ENCODE data around the gene ZNF48. TPM values are rescaled to one million over a fixed set of nuclear protein-coding genes. Genes with fewer than 3 reads are reported as not detected.

The ZNF48 gene
- total RNA-seq, 1 donor from 2014 or later = 11.8 TPM

DNA sequence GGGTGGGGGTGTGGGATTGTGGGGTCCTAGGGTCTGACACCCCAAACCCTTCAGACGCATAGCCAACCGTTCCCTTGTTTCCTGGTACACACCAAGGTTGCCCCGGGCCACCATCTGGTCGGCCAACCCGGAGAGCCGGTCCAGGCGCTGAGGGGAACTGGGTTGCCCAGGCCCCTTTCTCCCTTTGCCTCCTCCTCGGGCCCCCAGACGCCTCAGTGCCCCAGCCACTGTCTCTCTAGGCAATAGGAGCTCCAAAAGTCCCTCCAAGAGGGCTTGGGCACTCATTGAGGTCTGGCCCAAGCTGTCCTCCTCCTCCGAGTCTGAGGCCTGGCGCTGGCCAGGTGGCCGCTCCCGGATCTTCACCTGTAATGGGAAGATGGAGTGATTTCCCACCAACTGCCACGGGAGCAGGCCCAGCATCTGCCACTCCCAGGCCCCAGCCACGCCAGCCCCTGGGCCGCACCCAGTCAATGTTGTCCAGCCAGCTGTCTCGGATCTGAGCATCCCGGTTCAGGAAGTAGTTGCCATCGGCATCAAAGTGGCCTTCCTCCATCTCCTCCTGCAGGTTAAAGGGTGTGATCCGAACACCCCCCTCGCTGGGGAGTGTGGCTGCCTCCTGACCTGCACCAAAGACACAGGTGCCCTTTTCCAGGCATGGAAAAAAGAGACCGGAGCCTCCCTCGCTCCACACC lies 41.6 kb upstream of the ZNF48 start:
- peak; percentile 80 for DNase-seq (ENCODE audit: low spot score)
- peak overlapping the region; percentile 99 for H3K27ac Mint-ChIP-seq (ENCODE audit: unreplicated experiment)
- peaks cover 50% of the 10 kb centered on the region for H3K4me1 Mint-ChIP-seq (ENCODE audit: low read depth)
- TF ChIP-seq, protein P1, sequence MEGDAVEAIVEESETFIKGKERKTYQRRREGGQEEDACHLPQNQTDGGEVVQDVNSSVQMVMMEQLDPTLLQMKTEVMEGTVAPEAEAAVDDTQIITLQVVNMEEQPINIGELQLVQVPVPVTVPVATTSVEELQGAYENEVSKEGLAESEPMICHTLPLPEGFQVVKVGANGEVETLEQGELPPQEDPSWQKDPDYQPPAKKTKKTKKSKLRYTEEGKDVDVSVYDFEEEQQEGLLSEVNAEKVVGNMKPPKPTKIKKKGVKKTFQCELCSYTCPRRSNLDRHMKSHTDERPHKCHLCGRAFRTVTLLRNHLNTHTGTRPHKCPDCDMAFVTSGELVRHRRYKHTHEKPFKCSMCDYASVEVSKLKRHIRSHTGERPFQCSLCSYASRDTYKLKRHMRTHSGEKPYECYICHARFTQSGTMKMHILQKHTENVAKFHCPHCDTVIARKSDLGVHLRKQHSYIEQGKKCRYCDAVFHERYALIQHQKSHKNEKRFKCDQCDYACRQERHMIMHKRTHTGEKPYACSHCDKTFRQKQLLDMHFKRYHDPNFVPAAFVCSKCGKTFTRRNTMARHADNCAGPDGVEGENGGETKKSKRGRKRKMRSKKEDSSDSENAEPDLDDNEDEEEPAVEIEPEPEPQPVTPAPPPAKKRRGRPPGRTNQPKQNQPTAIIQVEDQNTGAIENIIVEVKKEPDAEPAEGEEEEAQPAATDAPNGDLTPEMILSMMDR (IDR thresholded peaks at IDR 0.05) = no peak
- H3K4me3 Mint-ChIP-seq (ENCODE audit: unreplicated experiment) = peak overlapping the region; percentile 91
- H3K9me3 Mint-ChIP-seq (ENCODE audit: low read depth) = no peaks in the 10 kb centered on the region
- H3K36me3 Mint-ChIP-seq (ENCODE audit: low read depth) = peaks cover 21% of the 10 kb centered on the region
- no peaks in the 10 kb centered on the region for H3K27me3 Mint-ChIP-seq (ENCODE audit: low read depth)

DNA sequence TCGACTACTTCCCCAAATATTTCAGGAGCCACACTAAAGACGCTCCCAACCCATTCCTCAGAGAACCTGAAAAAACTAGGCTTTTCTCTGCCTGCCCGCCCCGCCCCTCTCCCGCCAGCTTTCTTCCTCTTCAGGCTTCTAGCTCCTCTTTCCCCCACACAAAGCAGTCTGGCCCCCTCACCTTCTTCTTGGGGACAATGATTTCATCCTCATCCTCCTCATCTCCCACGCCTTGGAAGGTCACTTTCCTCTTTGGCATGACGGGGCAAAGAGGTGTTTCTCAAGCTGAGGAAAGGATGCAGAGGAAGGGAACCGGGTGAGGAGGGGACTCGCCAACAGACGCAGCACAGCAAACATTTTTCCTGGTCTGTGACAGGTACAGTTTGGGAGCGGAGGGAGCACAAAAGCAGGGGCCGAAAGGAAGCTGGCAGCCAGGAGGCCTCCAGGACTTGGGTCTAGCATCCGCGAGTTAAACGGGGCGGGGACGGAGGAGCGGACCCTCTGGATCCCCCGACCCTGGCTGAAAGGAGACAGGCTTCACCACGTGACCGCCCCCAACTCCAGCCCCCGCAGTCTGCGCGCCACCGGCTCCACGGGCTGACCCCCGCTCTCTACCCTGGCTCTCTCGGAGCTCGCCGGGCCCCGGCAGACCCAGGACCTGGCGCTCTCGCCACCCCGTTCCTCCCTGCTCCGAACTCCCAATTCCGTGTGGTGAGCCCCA lies 40.6 kb upstream of the ZNF48 start:
- peak; percentile 29 for DNase-seq (ENCODE audit: low spot score)
- Mint-ChIP-seq H3K27ac (ENCODE audit: unreplicated experiment) (peak overlapping the region; percentile 99), H3K9me3 (ENCODE audit: low read depth) (no peaks in the 10 kb centered on the region), H3K36me3 (ENCODE audit: low read depth) (peaks cover 23% of the 10 kb centered on the region), H3K4me3 (ENCODE audit: unreplicated experiment) (peak overlapping the region; percentile 91), H3K4me1 (ENCODE audit: low read depth) (peaks cover 50% of the 10 kb centered on the region), H3K27me3 (ENCODE audit: low read depth) (no peaks in the 10 kb centered on the region)
- TF ChIP-seq, protein P1 (IDR thresholded peaks at IDR 0.05) = no peak

- peak within 1 kb of the TSS; percentile 91 for H3K4me3 Mint-ChIP-seq (ENCODE audit: unreplicated experiment)
- peaks cover 50% of the 10 kb centered on the region for H3K4me1 Mint-ChIP-seq (ENCODE audit: low read depth)
- TF ChIP-seq, protein P1 (IDR thresholded peaks at IDR 0.05) = peak; percentile 50
- peaks cover 22% of the 10 kb centered on the region for H3K36me3 Mint-ChIP-seq (ENCODE audit: low read depth)
- peak within 1 kb of the TSS; percentile 99 for H3K27ac Mint-ChIP-seq (ENCODE audit: unreplicated experiment)
- no peaks in the 10 kb centered on the region for H3K27me3 Mint-ChIP-seq (ENCODE audit: low read depth)
- H3K9me3 Mint-ChIP-seq (ENCODE audit: low read depth) = no peaks in the 10 kb centered on the region
- peak; percentile 98 for DNase-seq (ENCODE audit: low spot score)
Observed at GRCh38 chr16:30355144-30355953, 39.9 kb upstream of the ZNF48 start, which contains the start of gene CD2BP2. Gene CD2BP2 (minus strand): TSS chr16:30355308. CDS start chr16:30354681, 627 bp downstream.

DNA sequence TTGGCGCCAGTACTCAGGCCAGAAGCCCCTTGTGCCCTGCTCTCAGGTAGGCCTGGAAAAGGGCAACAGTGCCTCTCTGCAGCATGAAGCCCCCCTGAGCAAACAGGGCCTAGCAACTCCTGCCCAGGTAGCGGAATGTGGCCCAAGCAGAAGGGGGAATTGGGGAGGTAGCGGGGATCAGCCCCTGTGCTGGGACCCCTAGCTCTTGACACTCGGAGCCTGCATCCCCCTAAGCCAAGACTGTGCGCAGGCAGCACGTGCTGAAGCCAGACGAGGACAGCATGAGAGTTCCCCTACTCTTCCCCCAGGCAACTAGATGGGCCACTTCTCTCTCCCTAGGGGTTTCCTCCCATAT lies 39.3 kb upstream of the ZNF48 start:
- peaks cover 21% of the 10 kb centered on the region for H3K36me3 Mint-ChIP-seq (ENCODE audit: low read depth)
- peak overlapping the region; percentile 99 for H3K27ac Mint-ChIP-seq (ENCODE audit: unreplicated experiment)
- H3K27me3 Mint-ChIP-seq (ENCODE audit: low read depth) = no peaks in the 10 kb centered on the region
- TF ChIP-seq, protein P1 (IDR thresholded peaks at IDR 0.05) = no peak
- H3K4me3 Mint-ChIP-seq (ENCODE audit: unreplicated experiment) = peak overlapping the region; percentile 91
- DNase-seq (ENCODE audit: low spot score) = no peak
- peaks cover 50% of the 10 kb centered on the region for H3K4me1 Mint-ChIP-seq (ENCODE audit: low read depth)
- no peaks in the 10 kb centered on the region for H3K9me3 Mint-ChIP-seq (ENCODE audit: low read depth)

Measured in chondrocyte (in vitro differentiated cells).